Measurements from ENCODE around the gene VAPA.

- TF ChIP-seq POLR2A (IDR thresholded peaks at IDR 0.05): no peak
- no peak for TF ChIP-seq CTCF (IDR thresholded peaks at IDR 0.05)
Observed at GRCh38 chr18:9866627-9867026, 47.2 kb upstream of the VAPA start.
